Fibroblast of pulmonary artery (primary cell): ENCODE measurements around the gene MYO6.

Source experiments
- DNase-seq: peaks from one replicate; pipeline ENCODE4 v3.0.0-alpha.2; 2010; ENCODE audit warnings: low read depth
- H3K4me3 ChIP-seq: replicated peaks from 2 replicates; pipeline ENCODE4 v1.5.1; 2011; ENCODE audit warnings: low read depth, mild to moderate bottlenecking, control low read depth, low read length, moderate library complexity
- TF ChIP-seq, protein P1 (sequence below): IDR thresholded peaks from 2 replicates; pipeline ENCODE4 v1.5.1; 2011; ENCODE audit warnings: mild to moderate bottlenecking, control low read depth, low read length, inconsistent platforms; ENCODE audit errors: missing control alignments

Gene MYO6

DNA sequence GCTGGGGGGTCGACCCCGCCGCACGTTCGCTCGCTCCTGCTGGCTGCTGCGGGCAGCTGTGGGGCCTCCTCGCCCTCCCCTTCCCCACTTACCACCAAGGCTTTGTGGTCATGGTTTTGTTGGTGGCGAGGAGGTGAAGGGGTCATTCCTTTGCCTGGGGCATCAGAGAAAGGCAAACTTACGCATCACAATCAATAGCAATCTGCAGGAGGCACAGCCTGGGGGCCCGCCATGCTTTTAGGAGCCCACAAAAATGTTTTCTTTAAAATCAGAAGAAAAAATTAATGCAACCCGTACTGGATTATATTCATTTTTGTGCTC is 186.4 kb downstream of the MYO6 start:
- TF ChIP-seq, protein P1, sequence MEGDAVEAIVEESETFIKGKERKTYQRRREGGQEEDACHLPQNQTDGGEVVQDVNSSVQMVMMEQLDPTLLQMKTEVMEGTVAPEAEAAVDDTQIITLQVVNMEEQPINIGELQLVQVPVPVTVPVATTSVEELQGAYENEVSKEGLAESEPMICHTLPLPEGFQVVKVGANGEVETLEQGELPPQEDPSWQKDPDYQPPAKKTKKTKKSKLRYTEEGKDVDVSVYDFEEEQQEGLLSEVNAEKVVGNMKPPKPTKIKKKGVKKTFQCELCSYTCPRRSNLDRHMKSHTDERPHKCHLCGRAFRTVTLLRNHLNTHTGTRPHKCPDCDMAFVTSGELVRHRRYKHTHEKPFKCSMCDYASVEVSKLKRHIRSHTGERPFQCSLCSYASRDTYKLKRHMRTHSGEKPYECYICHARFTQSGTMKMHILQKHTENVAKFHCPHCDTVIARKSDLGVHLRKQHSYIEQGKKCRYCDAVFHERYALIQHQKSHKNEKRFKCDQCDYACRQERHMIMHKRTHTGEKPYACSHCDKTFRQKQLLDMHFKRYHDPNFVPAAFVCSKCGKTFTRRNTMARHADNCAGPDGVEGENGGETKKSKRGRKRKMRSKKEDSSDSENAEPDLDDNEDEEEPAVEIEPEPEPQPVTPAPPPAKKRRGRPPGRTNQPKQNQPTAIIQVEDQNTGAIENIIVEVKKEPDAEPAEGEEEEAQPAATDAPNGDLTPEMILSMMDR = no peak
- peak overlapping the region; percentile 48 for H3K4me3 ChIP-seq
- no peak for DNase-seq

DNA sequence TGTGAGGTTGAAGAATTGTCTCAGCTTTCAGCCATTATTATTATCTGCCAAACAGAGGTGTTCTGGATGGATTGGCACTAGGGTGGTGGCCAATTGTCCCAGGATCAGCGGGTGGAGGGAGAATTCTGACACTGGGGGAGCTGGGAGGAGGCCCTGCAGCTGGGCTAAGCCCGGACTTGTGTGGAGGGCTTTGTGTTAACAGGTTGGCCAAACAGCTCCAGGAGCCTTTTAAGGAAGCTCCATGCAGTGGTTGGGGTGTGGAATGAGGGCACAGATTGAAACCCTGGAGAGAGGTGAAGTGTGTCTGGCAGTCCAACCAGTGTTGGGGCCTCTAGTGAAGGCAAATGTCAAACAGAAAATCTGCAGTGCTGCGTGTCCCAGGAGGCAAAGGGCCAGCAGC is 187.6 kb downstream of the MYO6 start:
- no peak overlapping the region for H3K4me3 ChIP-seq
- TF ChIP-seq, protein P1 = no peak
- no peak for DNase-seq

DNA sequence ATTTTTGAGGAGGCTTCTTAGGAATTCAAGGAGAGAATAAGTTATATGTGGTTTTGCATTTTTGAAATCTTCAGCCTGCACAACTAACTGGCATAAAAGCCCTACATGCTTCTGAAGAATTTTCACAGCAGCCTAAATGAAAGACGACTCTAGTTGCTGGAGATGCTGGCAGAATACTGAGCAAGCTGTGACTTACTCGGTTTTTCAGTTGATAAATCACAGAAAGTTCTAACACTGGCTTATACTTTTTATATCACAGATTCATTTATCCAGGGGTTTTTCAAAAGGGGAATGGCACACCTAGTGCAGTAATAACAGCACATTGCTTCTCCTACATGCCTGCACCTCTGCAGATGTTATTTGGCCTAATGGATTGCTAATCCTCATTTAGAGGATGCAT is 188.8 kb downstream of the MYO6 start:
- TF ChIP-seq, protein P1 = no peak
- H3K4me3 ChIP-seq = no peak overlapping the region
- DNase-seq = no peak

DNA sequence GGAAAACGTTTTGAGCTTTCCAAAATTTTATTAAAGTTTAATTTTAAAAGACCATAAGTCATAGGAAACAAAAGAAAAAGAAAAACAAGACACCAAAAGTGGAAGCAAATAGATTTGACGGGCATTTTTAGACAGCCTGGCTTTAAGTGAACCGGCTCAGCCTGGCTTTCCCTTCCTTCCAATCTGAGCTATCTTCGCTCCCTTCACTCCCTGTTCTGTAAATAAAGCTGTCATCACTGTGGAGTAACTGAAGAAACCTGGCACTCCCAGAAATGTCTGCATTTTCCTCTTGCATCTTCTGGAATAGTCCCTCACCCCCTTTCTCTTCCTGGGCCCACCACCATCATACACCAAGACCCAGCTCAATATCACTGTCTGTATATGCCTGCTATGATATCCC is 191.5 kb downstream of the MYO6 start:
- TF ChIP-seq, protein P1 = no peak

DNA sequence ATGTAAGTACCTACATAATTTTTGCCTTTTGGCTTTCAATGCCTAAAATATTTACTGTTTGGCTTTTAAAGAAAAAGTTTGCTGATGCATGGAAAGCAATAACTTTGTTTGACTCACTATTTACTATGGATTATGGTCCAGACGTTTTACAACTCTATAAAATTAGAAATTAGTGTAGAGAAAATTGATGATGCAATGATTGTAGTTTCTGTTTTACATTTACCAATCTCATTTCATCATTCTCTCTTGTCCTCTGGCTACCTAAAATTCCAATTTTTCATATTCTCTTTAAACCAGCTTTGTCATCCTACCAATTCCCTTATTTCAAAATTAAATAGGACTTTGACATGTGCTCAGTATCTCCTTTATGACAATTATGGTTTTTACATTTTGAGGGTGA is 192.5 kb downstream of the MYO6 start:
- H3K4me3 ChIP-seq = no peak overlapping the region
- DNase-seq = no peak
- TF ChIP-seq, protein P1 = no peak

More for the DNA sequence above, 191.5 kb downstream of the MYO6 start:
- no peak for DNase-seq
- no peak overlapping the region for H3K4me3 ChIP-seq

DNA sequence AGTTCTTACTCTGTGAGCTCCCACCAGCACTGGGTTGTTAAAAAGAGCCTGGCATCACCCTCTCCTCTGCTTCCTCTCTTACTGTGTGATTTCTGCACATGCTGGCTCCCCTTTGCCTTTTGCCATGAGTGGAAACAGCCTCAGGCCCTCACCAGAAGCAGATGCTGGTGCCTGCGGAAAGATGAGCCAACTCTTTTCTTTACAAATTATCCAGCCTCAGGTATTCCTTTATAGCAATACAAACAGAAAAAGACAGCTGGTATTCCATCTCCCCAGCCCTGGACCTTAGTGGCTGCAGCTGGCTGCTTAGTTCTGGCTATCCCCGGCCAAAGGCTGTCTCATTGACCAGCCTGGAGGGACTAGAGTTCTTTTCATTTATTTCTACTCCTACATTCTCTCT is 194.3 kb downstream of the MYO6 start:
- no peak overlapping the region for H3K4me3 ChIP-seq
- no peak for DNase-seq
- TF ChIP-seq, protein P1 = no peak

DNA sequence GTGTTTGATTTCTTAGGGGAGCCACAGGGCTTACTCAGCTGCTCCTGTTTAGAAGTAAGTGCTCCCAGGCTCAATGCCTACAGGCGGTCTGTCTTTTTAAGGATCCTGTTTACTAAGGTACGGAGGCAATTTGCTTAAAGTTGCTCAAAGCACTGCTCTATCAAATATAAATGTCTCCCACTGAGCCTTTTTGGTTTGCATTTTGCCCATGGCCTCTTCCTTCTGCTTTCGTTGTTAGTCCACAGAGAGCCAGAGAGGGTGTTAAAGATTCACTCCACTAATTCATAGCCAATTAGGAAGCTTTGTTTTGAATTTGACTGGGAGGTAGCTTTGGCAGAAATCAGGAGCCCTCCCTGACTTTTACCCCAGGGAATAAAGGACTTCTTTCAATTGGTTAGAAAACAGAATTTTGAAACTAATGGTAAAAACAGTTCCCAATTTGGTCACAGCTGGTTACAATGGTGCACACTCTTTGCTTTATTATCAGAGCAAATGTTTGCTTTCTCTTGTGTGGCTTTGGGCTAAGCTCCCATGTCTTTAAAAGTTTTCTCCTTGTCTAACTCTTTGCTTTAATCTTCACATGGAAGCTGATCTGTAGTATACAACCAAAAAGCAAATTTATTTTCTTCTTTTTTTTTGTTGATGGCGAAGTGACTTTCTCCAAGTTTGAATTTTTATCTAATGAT is 197.2 kb downstream of the MYO6 start:
- TF ChIP-seq, protein P1 = no peak
- no peak for DNase-seq
- no peak overlapping the region for H3K4me3 ChIP-seq
